Pulmonary artery endothelial cell (primary cell): ENCODE results near the gene DCC. TPM values are rescaled to one million over a fixed set of nuclear protein-coding genes. Genes with fewer than 3 reads are reported as not detected.

ENCODE experiments used
- DNase-seq: peaks from one replicate; pipeline ENCODE4 v3.0.0-alpha.2; 2011; ENCODE audit warnings: low read depth, low spot score
- total RNA-seq: library from RNA; depleted of rRNA; stranded (reverse); fragments of >200 nt; gene quantifications from 2 replicates; pipeline ENCODE4 v1.2.3, GENCODE V29; 2014

Gene DCC
- total RNA-seq, 1 donor from 2014 or later: not detected

DNA sequence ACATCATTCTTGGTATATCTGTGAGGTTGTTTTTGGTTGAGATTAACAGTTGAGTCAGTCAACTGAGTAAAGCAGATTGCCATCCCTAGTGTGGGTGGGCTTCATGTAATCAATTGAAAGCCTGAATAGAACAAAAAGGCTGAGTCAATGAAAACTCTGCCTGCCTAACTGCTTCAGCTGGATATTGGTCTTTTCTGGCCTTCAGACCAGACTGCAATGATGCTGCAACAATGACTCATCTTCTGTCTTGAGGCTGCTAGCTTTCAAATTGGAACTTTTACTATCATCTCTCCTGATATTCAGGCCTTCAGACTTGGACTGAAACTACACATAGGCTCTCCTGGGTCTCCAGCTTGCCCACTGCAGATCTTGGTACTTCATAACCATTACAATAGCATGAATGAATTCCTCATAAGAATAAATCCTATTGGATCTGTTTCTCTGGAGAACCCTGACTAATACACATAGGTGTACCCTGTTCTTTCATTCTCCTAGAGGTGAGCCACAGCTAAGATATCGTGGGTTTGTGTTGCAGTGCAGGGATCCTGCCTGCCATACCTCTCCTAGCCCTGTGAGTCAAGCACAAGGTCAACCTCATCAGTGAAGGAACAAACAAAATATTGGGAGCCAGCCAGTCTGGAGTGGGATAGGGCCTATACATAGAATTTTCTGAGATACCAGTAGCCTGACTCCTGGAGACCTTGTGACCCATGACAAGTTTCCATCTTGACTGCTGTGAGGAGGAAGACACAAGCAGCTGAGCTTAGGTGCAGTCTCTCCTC, 473.8 kb downstream of the DCC start:
- DNase-seq: no peak

DNA sequence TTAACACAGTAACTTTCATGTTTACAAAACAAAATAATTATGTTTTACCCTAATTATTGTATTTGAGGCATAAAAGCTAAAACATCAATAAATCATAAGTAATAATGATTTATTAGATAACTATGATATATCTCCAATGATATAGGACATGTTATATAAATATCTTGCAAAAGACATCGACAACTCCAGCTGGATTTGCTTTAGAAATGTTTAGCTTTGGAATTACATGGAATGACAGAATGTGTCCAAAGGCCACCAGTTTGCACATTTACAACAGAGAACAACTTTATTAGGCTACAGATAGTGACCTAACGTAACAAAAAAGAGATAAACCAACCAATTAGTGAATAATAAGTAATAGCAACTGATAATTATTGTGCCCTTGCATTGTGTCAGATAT, 475.7 kb downstream of the DCC start:
- no peak for DNase-seq

DNA sequence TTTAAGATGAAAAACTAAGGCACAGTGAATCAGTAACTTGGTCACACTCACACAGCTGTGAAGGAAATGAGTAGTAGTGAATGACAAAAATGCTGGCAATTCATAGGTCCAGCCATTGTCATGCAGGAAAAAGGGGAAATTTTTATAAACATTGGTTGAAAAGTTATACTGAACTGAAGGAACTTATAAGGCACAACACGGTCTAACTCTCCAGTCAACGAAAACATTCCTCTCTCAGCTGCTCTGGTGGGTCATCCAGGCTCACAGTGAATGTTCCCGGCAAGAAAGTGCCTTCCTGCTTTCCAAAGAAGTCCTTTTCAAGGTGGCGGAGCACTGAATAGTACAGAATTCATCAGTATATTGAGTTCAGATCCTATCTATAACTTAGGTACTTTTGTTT, 476.1 kb downstream of the DCC start:
- no peak for DNase-seq

DNA sequence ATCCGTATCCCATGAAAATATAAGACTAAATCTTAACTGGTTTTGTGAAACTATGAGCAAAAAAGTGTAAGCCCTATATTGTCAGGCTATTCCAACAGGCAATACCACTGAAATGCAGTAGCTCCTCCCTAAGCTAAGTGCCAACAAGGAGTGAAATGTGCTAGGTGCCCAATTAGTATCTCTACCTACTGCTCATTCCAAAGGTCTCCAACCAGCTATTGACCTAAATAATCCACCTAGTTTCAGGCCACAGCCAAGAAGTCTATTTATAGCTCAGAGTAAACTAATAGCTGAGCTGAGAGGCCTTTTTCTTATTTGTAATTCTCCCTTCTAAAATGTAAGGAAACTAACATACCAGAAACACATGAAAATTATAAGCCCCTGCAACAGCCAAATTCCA, 482.2 kb downstream of the DCC start:
- DNase-seq: no peak

DNA sequence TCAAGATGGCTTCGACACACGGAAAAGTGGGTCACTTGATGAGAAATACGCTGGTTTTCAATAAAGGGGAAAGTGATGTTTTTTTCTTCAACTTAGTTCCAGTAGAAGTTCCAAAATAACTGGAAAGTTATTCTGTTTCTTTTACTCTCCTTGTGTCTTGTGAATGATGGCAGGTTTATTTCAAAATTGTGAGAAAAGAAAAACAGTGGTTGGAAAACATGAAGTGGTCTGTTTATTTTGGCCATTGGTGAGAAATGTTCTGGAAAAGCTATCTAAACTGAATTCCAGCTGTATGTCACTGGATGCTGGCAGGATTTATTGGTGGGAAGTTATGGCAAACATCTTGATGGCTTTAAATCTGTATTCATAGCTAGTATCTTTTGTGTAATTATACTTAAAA, 484.1 kb downstream of the DCC start:
- DNase-seq: no peak

DNA sequence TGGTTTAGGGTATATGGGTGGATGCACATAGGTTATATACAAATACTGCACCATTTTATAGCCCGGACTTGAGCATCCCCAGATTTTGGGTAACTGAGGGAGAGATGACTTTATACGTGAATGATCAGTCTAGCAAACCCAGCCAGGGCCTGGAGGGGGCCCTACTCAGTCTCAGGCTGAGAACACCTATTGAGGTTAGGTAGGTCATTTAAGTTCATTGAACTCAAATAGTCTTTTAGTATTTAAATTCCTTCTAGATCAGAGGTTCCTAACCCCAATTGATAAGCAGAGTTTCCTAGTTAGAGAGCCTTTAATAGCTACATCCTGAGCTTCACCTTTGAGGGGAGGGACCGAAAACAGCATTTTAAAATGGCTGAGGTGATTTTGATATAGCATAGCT, 487.0 kb downstream of the DCC start:
- DNase-seq: no peak

DNA sequence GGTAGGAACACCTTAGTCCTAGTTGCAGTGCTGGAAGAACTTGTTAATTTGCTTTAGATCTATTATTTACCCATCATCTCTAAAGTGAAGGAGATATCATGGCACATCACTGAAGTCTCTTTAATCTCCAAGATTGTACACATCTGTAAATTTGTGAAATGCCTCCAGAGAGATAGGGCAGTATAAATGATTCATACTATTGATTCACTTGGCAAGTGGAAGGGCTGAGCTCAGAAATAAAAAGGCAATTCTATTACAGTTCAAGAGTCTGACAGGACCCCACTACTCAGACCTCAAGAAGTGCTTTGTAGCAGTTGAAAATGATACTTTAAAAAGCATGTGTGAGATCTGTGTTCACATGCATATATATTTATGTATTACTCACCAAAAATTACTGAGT, 489.3 kb downstream of the DCC start:
- no peak for DNase-seq

DNA sequence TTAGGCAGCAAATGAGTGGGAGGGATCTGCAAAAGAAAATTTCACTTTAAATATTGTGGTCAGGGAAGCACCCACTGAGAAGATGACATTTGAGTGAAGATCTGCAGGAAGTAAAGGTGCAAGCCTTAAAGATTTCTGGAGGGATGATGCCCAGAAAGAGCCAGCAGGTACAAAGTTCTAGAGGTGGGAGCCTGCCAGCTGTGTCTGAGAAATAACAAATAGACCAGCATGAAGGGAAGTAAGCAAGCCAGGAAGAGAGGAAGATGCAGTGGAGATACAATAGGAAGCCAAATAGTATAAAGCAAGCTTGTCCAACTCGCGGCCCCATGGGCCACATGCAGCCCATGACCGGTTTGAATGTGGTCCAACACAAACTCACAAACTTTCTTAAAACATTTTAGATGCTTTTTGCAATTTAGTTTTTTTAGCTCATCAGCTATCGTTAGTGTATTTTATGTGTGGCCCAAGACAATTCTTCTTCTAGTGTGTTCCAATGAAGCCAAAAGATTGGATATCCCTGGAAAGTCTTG, 489.9 kb downstream of the DCC start:
- DNase-seq: no peak

DNA sequence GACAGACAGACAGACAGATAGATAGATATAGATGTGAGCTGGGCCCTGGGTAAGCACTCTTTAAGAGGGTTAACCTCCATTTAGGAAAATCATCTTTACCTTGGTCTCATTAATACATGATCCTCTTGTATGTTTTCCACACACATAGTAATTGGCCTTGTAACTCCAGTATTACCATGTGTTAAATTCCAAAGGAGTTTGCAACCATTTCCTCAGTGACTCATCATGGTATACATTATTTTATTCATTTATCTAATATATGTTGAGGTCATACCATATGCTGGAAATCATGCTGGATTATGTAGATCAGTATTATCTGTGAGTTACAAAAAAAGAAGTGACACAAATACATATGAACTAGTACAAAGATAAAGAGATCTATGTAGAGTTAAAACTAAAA, 504.3 kb downstream of the DCC start:
- no peak for DNase-seq

DNA sequence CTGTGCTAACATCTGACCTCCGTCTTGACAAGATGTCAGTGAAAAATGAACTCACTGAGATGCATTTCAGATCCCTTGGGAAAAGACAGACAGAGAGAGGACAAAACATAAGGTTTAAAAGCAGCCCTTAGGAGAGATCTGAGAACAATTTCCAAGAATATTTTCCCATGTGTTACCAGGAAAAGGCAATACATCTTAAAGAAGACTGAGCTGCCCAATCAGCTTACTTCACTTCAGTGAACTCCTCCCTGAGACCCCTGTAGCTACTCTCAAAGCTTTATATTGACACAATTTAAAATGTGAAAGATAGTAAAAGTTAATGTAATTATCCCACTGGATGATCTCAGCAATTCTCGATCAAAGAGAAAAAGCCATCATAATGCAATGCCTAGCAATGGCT, 505.0 kb downstream of the DCC start:
- no peak for DNase-seq

DNA sequence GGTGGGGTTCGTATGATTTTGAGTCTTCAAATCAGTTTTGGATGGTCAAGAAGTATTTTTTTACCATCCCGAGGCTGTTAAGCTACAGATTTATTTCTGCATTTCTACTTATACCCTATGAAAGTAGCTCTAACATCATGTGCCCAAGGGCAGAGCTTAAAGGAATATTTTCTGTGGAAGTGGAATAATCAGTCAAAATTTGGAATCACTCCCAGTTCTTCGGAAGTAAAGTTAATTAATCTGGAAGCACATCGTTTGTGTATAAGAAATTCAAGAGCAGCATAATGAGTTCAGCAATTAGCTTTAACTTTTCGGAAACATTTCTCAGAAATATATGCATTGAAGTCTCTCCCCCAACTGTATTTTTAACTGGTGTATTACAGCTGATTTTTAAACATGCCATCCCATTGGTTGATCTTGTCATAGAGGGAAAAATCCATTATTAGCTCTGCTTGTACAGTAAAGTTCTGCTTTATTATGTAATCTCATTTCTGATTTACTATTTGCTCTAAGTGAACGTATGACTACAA, 510.1 kb downstream of the DCC start:
- DNase-seq: no peak

DNA sequence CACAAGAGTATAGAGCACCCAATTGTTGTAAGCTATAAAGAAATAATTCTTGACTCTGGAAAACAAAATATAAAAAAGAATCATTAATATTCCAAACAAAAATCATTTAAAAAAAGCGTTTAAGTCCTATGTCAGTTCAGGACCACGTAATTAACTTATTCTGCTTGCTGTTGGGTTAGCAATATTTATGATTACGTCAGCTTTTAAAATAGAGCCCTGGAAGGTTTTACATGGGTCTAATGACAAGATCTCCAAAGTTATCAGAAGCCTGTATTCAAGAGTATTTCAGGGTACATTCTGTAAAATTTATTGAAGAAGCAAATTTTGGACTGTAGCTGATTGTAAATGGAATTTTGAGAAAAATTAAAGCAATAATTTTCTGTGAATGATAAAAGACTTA, 521.6 kb downstream of the DCC start:
- no peak for DNase-seq

DNA sequence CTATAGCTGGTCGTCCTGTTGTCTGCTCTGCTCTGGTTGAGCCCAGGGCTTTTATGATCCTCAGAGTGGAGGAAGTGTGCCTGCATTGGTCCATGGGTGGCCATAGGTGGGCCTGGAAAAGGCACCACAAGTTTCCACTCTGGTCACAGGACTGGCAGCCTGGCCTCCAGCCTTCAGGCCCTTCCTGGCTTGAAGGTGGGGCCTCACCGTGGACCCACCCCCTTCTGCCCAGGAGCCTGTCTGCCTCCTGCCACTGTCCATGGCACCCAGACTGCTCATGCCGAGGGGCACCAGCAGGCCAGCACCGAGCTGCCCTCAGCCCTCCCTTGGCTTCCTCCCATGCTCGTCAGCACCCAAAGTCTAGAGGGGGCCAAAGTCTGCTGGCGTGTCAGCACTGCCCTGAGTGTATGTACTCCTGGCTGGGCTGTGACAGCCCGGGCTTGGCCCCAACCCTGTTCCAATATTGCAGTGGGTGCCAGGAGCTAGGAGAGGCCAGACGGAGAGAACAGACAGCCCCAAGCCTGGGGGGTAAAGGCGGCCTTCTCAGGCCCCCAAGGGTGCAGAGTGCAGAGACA, 529.4 kb downstream of the DCC start:
- no peak for DNase-seq

DNA sequence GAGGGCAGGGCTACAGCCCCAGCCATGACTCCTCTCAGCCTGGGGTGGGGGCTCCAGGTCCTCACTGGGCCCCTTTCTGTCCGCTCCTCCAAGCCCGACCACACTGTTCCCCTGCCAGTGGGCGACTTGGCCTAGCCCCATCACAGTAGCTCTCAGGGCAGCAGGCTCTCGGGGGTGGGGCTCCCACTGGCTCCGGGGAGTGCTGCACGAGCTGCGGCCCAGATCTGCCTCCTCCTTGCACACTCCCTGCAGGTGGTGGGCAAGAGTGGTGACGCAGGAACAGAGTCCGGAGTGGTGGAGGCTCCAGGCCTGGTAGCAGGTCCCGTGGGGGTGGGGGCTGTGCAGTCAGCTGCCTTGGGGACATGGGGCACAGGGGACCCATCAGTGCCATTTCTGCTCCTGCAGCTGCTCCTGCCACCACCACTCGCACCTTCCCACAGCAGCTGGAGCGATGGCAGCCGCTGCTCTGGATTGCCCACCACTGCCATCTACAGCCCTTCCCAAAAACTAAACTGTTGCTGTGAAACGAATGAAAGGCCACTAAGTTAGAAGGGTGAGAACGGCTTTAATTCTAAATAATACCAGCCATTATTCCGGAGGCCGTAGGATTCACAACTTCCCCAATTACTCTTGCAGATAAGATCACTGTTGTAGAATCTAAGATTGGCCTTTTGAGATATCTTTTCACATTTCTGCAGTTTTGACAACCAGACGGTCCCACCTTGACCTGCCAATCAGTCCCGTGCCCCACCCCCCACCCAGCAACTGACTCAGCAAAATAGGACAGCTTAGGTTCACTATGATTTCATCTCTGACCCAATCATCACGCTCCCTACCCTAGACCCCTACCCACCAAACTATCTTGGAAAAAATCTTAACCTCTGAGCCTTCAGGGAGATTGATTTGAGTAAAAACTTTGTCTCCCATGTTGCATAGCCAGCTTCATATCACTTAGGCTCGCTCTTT, 530.2 kb downstream of the DCC start:
- DNase-seq: no peak

DNA sequence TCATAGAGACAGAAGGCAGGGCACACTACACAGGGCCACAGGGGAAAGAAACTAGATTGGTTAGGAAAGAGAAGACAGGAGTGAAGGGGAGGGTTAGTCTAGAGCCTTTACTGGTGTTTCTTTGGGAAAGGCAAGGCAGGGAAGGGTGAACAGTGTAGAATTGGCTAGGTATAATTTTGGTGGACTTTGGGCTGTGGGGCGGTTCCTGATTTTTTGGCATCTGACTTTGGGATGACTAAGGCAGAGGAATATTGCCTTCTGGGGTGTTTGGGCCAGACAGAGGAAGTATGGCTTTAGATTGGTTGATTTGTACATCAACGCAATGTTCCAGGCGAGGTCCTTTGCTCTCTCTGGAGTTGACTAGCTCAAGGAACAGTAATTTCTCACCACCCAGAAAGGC, 534.8 kb downstream of the DCC start:
- DNase-seq: no peak

DNA sequence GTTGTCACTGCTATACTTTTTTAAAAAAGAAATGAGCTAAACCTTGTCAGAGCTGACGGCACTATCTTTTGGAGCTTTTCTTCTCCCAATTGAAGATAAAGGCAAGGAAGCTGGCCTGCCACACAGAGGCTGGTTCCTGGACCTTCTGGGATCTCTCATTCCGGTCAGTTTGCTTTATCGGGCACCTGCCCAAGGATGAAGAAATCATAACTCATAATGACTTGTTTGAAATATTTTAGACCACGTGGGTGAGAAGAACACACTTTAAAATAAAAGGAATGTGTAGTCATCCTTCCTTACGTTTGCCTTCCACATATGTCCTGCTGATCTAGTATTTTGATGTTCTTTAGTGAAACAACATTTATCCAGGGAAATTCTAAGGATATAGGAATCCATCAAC, 535.7 kb downstream of the DCC start:
- DNase-seq: no peak

DNA sequence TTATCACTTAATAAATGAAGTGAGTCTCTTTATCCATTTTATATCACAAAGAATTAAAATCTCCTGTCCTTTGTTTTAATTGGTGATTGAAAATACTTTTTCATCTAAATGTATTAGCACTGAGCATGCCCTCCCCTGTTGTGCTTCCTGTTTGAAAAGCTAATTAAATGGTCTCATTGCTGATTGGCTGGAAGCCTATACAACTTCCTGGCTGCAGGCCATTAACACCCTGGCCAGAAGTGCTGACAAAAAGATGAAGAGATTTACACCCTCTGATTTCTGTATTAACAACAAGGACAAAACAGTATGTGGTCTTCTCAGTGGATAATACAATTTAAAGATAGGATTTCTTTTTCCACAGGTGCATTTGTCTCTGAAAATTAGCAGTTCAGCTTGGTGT, 548.0 kb downstream of the DCC start:
- DNase-seq: no peak

DNA sequence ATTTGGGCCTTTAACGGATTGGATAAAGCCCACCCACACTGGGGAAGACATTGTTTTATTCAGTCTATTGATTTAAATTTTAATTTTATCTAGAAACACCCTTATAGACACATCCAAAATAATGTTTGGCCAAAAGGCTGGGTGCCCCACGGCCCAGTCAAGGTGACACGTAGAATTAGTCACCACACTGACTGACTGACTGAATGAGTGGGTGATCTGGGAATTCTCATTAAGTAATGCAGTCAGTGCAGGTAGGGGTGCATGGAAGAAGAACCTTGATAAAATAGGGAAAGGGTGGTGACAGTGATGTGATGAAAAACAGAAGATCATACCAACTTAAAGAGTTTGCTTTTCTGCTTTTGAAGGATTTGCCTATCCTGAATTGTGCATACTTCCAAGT, 554.8 kb downstream of the DCC start:
- no peak for DNase-seq

DNA sequence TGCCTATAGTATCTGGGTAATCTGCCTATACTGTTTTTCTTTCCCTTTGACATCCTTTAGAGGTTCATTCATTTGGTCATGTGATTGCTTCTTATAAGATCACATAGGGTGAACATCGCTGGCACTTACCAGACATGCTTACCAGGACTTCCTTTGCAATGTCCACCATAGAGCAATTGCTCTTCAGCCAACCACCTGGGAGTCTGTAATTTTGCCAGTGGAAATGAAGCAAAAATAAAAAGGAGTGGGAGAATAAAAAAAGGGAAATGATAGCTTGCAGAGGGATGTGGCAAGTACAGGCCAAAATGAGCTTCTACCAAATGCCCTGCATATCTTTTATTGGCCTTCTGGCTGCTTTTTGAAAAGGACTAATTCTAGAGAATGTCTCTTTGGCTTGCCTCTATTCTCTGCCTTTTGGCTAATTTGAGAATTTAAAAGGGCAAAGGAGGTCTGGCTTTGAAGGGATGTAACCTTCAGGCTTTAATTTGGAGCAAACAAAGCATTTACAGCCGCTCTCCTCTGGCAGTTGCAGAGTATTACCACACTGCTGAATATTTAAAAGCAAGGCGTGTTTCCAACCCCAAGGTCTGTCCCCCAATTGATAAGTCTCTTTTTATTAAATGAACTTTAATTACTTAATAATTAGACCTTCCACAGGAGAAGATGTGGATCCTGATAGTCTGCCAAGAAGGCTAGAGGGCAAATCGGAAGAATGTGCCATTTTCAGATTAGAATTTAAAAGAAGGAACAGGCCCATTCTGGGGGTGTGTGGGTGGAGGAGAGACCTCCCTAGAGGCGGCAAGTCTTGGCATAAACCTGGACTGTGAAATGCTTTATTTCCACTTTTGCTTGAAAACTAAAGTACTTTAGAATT, 557.9 kb downstream of the DCC start:
- DNase-seq: no peak

DNA sequence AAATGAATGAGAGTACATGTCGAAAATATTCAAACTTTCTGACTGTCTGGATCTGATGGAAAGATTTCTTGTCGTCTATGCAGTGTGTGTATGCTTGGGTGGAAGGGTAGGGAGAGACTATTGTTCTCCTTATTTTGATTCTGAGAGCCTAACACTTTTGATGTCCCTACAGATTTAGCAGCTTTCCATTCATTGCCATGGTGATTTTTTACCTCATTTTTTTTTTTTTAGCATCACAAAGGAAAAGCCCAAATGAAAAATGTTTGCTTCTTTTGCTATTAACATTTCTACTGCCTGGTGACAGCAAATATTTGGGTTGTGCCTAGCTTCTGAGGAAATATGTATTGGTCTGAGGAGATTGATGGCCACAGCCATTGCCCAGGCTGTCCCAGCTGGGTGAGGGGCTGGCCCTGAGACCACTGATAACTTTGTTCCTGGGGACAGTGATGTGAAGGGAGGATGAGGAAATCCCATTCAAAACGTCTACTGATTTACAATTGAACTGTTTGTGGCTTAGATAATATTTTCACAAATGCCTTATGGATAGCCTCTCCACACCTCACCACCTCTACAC, 558.6 kb downstream of the DCC start:
- no peak for DNase-seq

DNA sequence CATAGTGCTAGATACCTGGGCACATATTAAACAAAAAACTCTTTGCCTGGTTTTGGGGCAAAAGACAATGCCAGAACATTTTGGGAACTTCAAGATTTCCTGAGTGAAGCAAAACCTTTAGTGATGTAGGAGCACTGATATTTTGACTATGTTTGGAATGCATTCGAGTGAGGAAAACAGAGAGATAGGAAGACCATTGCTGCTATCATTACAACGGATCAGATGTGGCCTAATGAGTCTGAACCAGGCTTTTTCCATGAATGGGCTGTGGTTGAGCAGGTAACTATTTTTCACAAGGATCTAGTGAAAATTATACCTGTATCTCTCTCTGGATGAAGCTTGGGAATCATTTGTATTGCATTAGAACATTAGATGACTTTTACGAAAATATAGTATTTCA, 562.2 kb downstream of the DCC start:
- DNase-seq: no peak
